ENCODE measurements around the gene SPPL3.

SPPL3 gene

GRCh38 chr12:120879102-120879501 lies 25.1 kb downstream of the SPPL3 start:
- ATAC-seq (ENCODE audit: low read depth) = no peak
- Mint-ChIP-seq H3K4me3 (no peak overlapping the region), H3K4me1 (peaks cover 42% of the 10 kb centered on the region)

GRCh38 chr12:120874547-120875245 lies 29.5 kb downstream of the SPPL3 start:
- no peak for DNase-seq (ENCODE audit: low spot score in 2 of 2)
- Mint-ChIP-seq H3K36me3 (peaks cover 16% of the 10 kb centered on the region), H3K27ac (no peak overlapping the region), H3K9me3 (no peaks in the 10 kb centered on the region), H3K27me3 (no peaks in the 10 kb centered on the region), H3K4me1 (peaks cover 36% of the 10 kb centered on the region), H3K4me3 (no peak overlapping the region)
- ATAC-seq (ENCODE audit: low read depth) = no peak

More at GRCh38 chr12:120879102-120879501, 25.1 kb downstream of the SPPL3 start:
- no peaks in the 10 kb centered on the region for H3K9me3 Mint-ChIP-seq
- H3K27me3 Mint-ChIP-seq = no peaks in the 10 kb centered on the region
- peaks cover 10% of the 10 kb centered on the region for H3K36me3 Mint-ChIP-seq
- H3K27ac Mint-ChIP-seq = no peak overlapping the region
- DNase-seq (ENCODE audit: low spot score in 2 of 2) = no peak

GRCh38 chr12:120873226-120873625 lies 30.9 kb downstream of the SPPL3 start:
- Mint-ChIP-seq H3K4me3 (no peak overlapping the region), H3K36me3 (peaks cover 12% of the 10 kb centered on the region), H3K27me3 (no peaks in the 10 kb centered on the region), H3K4me1 (peaks cover 31% of the 10 kb centered on the region), H3K27ac (peak overlapping the region; percentile 45), H3K9me3 (no peaks in the 10 kb centered on the region)
- DNase-seq (ENCODE audit: low spot score in 2 of 2) (no peak), ATAC-seq (ENCODE audit: low read depth) (no peak)

- no peaks in the 10 kb centered on the region for H3K27me3 Mint-ChIP-seq
- no peaks in the 10 kb centered on the region for H3K9me3 Mint-ChIP-seq
- peaks cover 31% of the 10 kb centered on the region for H3K4me1 Mint-ChIP-seq
- no peak overlapping the region for H3K4me3 Mint-ChIP-seq
- no peak overlapping the region for H3K27ac Mint-ChIP-seq
- DNase-seq (ENCODE audit: low spot score in 2 of 2) (no peak), ATAC-seq (ENCODE audit: low read depth) (no peak)
- peaks cover 12% of the 10 kb centered on the region for H3K36me3 Mint-ChIP-seq
Observed at GRCh38 chr12:120872487-120872886, 31.7 kb downstream of the SPPL3 start.

GRCh38 chr12:120870415-120870814 lies 33.7 kb downstream of the SPPL3 start:
- Mint-ChIP-seq H3K27ac (no peak overlapping the region), H3K9me3 (no peaks in the 10 kb centered on the region), H3K4me3 (no peak overlapping the region), H3K4me1 (peaks cover 24% of the 10 kb centered on the region), H3K36me3 (peaks cover 9% of the 10 kb centered on the region), H3K27me3 (no peaks in the 10 kb centered on the region)
- ATAC-seq (ENCODE audit: low read depth) (no peak), DNase-seq (ENCODE audit: low spot score in 2 of 2) (no peak)

- ATAC-seq (ENCODE audit: low read depth) = no peak
- Mint-ChIP-seq H3K27me3 (no peaks in the 10 kb centered on the region), H3K4me3 (no peak overlapping the region), H3K4me1 (peaks cover 21% of the 10 kb centered on the region), H3K36me3 (peaks cover 11% of the 10 kb centered on the region), H3K9me3 (no peaks in the 10 kb centered on the region), H3K27ac (no peak overlapping the region)
- no peak for DNase-seq (ENCODE audit: low spot score in 2 of 2)
Observed at GRCh38 chr12:120869376-120869775, 34.8 kb downstream of the SPPL3 start.

GRCh38 chr12:120866108-120866507 lies 38.0 kb downstream of the SPPL3 start:
- Mint-ChIP-seq H3K4me3 (no peak overlapping the region), H3K4me1 (peaks cover 21% of the 10 kb centered on the region), H3K36me3 (peaks cover 3% of the 10 kb centered on the region), H3K27me3 (no peaks in the 10 kb centered on the region), H3K9me3 (no peaks in the 10 kb centered on the region), H3K27ac (no peak overlapping the region)
- DNase-seq (ENCODE audit: low spot score in 2 of 2) (no peak), ATAC-seq (ENCODE audit: low read depth) (no peak)

GRCh38 chr12:120865098-120865497 lies 39.1 kb downstream of the SPPL3 start:
- DNase-seq (ENCODE audit: low spot score in 2 of 2) = no peak
- no peak for ATAC-seq (ENCODE audit: low read depth)
- H3K4me1 Mint-ChIP-seq = peaks cover 16% of the 10 kb centered on the region
- H3K27me3 Mint-ChIP-seq = no peaks in the 10 kb centered on the region
- H3K4me3 Mint-ChIP-seq = no peak overlapping the region
- H3K27ac Mint-ChIP-seq = peak overlapping the region; percentile 39
- no peaks in the 10 kb centered on the region for H3K9me3 Mint-ChIP-seq
- peaks cover 2% of the 10 kb centered on the region for H3K36me3 Mint-ChIP-seq

- ATAC-seq (ENCODE audit: low read depth) (no peak), DNase-seq (ENCODE audit: low spot score in 2 of 2) (no peak)
- peaks cover 21% of the 10 kb centered on the region for H3K4me1 Mint-ChIP-seq
- no peaks in the 10 kb centered on the region for H3K9me3 Mint-ChIP-seq
- H3K27ac Mint-ChIP-seq = peak overlapping the region; percentile 57
- no peak overlapping the region for H3K4me3 Mint-ChIP-seq
- no peaks in the 10 kb centered on the region for H3K27me3 Mint-ChIP-seq
- peaks cover 2% of the 10 kb centered on the region for H3K36me3 Mint-ChIP-seq
Observed at GRCh38 chr12:120862664-120863063, 41.5 kb downstream of the SPPL3 start.

- Mint-ChIP-seq H3K4me1 (peaks cover 33% of the 10 kb centered on the region), H3K9me3 (peaks cover 1% of the 10 kb centered on the region), H3K27me3 (no peaks in the 10 kb centered on the region), H3K36me3 (peaks cover 4% of the 10 kb centered on the region), H3K4me3 (no peak overlapping the region), H3K27ac (peak overlapping the region; percentile 51)
- ATAC-seq (ENCODE audit: low read depth) = no peak
- no peak for DNase-seq (ENCODE audit: low spot score in 2 of 2)
Observed at GRCh38 chr12:120861074-120861795, 42.9 kb downstream of the SPPL3 start.

- DNase-seq (ENCODE audit: low spot score in 2 of 2) = peak in 1 of 2 donors; percentile 10
- ATAC-seq (ENCODE audit: low read depth) = peak; percentile 67
- Mint-ChIP-seq H3K4me3 (peak overlapping the region; percentile 60), H3K9me3 (peaks cover 1% of the 10 kb centered on the region), H3K27ac (peak overlapping the region; percentile 84), H3K4me1 (peaks cover 33% of the 10 kb centered on the region), H3K27me3 (no peaks in the 10 kb centered on the region), H3K36me3 (peaks cover 3% of the 10 kb centered on the region)
Observed at GRCh38 chr12:120858306-120859088, 45.7 kb downstream of the SPPL3 start.

- H3K4me1 Mint-ChIP-seq = peaks cover 30% of the 10 kb centered on the region
- H3K4me3 Mint-ChIP-seq = peak overlapping the region; percentile 63
- DNase-seq (ENCODE audit: low spot score in 2 of 2) (peak in 1 of 2 donors; percentile 12), ATAC-seq (ENCODE audit: low read depth) (peak; percentile 59)
- H3K27me3 Mint-ChIP-seq = no peaks in the 10 kb centered on the region
- peaks cover 3% of the 10 kb centered on the region for H3K36me3 Mint-ChIP-seq
- H3K27ac Mint-ChIP-seq = peak overlapping the region; percentile 82
- peaks cover 1% of the 10 kb centered on the region for H3K9me3 Mint-ChIP-seq
Observed at GRCh38 chr12:120856980-120857379, 47.2 kb downstream of the SPPL3 start.

GRCh38 chr12:120855823-120856588 lies 48.2 kb downstream of the SPPL3 start:
- peaks cover 3% of the 10 kb centered on the region for H3K36me3 Mint-ChIP-seq
- no peak for ATAC-seq (ENCODE audit: low read depth)
- H3K27ac Mint-ChIP-seq = no peak overlapping the region
- H3K4me3 Mint-ChIP-seq = no peak overlapping the region
- DNase-seq (ENCODE audit: low spot score in 2 of 2) = no peak
- peaks cover 1% of the 10 kb centered on the region for H3K9me3 Mint-ChIP-seq
- H3K4me1 Mint-ChIP-seq = peaks cover 37% of the 10 kb centered on the region
- H3K27me3 Mint-ChIP-seq = no peaks in the 10 kb centered on the region

All from memory B cell (primary cell).